ENCODE results near the gene LAMC1.

The LAMC1 gene

GRCh38 chr1:183124259-183124658 is 101.0 kb downstream of the LAMC1 start:
- Histone ChIP-seq H3K27me3 (no peaks in the 10 kb centered on the region), H3K36me3 (peaks cover 83 to 99% (median 93%) of the 10 kb centered on the region in 3 donors), H3K4me3 (no peak overlapping the region), H3K4me1 (no peaks in the 10 kb centered on the region), H3K27ac (no peak overlapping the region), H3K9me3 (no peaks in the 10 kb centered on the region)
- no peak for DNase-seq
- no peak for TF ChIP-seq CTCF (IDR thresholded peaks at IDR 0.05)
- intact Hi-C loops (cut with DNase I; ENCODE audit: low total_unique reads) = no loop called here

- Histone ChIP-seq H3K4me3 (no peak overlapping the region), H3K27ac (no peak overlapping the region), H3K9me3 (no peaks in the 10 kb centered on the region), H3K4me1 (no peaks in the 10 kb centered on the region), H3K36me3 (peaks cover 89 to 100% (median 93%) of the 10 kb centered on the region in 3 donors), H3K27me3 (no peaks in the 10 kb centered on the region)
- DNase-seq = no peak
- TF ChIP-seq CTCF (IDR thresholded peaks at IDR 0.05) = no peak
- intact Hi-C loops (cut with DNase I; ENCODE audit: low total_unique reads) = no loop called here
Measured at GRCh38 chr1:183125279-183125999, 102.2 kb downstream of the LAMC1 start.

GRCh38 chr1:183126000-183126366 is 102.8 kb downstream of the LAMC1 start:
- H3K36me3 ChIP-seq = peaks cover 93 to 100% (median 94%) of the 10 kb centered on the region in 3 donors
- no peaks in the 10 kb centered on the region for H3K4me1 ChIP-seq
- H3K4me3 ChIP-seq = no peak overlapping the region
- no peaks in the 10 kb centered on the region for H3K27me3 ChIP-seq
- no peak for TF ChIP-seq CTCF (IDR thresholded peaks at IDR 0.05)
- no peaks in the 10 kb centered on the region for H3K9me3 ChIP-seq
- H3K27ac ChIP-seq = no peak overlapping the region
- intact Hi-C loops (cut with DNase I; ENCODE audit: low total_unique reads) = no loop called here
- DNase-seq = no peak

GRCh38 chr1:183126528-183126927 is 103.3 kb downstream of the LAMC1 start:
- Histone ChIP-seq H3K4me3 (no peak overlapping the region), H3K9me3 (no peaks in the 10 kb centered on the region), H3K36me3 (peaks cover 91 to 100% (median 97%) of the 10 kb centered on the region in 3 donors), H3K27me3 (no peaks in the 10 kb centered on the region), H3K4me1 (no peaks in the 10 kb centered on the region), H3K27ac (no peak overlapping the region)
- intact Hi-C loops (cut with DNase I; ENCODE audit: low total_unique reads) = no loop called here
- TF ChIP-seq CTCF (IDR thresholded peaks at IDR 0.05) = no peak
- no peak for DNase-seq

GRCh38 chr1:183129921-183130690 is 106.9 kb downstream of the LAMC1 start:
- Histone ChIP-seq H3K4me3 (no peak overlapping the region), H3K4me1 (no peaks in the 10 kb centered on the region), H3K9me3 (no peaks in the 10 kb centered on the region), H3K27ac (no peak overlapping the region), H3K36me3 (peaks cover 95 to 97% (median 96%) of the 10 kb centered on the region in 3 donors), H3K27me3 (no peaks in the 10 kb centered on the region)
- intact Hi-C loops (cut with DNase I; ENCODE audit: low total_unique reads) = no loop called here
- DNase-seq = no peak
- no peak for TF ChIP-seq CTCF (IDR thresholded peaks at IDR 0.05)

All from tibial artery (tissue), 4 donors.